ENCODE results near the gene SDHAF3. TPM values are rescaled to one million over a fixed set of nuclear protein-coding genes. Genes with fewer than 3 reads are reported as not detected.

The SDHAF3 gene
- total and polyA plus RNA-seq, 2 donors (not counting 1 experiment from before 2014, with no cell fraction given): 7.3 to 12.6 TPM

GRCh38 chr7:97117035-97117371, 495 bp upstream of the SDHAF3 start:
- no peak for DNase-seq (ENCODE audit: low read depth in 2 of 2)
- Histone ChIP-seq H3K36me3 (ENCODE audit: control insufficient read depth, insufficient read depth, low read length) (no peaks in the 10 kb centered on the region), H4K20me1 (ENCODE audit: control insufficient read depth, extremely low read depth, insufficient read depth, low read length) (no peaks in the 10 kb centered on the region), H3K4me2 (ENCODE audit: extremely low read depth, insufficient read depth, low read length) (peak overlapping the region; percentile 91), H3K79me2 (ENCODE audit: control insufficient read depth, insufficient read depth, low read length) (no peaks in the 10 kb centered on the region), H3K4me1 (ENCODE audit: control insufficient read depth, extremely low read depth, insufficient read depth, low read length) (no peaks in the 10 kb centered on the region), H3K27ac (ENCODE audit: insufficient read depth, low read length) (peak overlapping the region; percentile 40), H3K4me3 (replicated peaks in 1 of 4; ENCODE audit: control extremely low read depth in 1 of 4, insufficient read depth in 1 of 4, low read depth in 3 of 4, low read length in 4 of 4) (peak overlapping the region; percentile 27 to 87 (median 42)), H3K27me3 (ENCODE audit: control insufficient read depth, insufficient read depth, low read length) (no peaks in the 10 kb centered on the region), H3K9me3 (ENCODE audit: control insufficient read depth, insufficient read depth, low read depth, low read length) (no peaks in the 10 kb centered on the region), H3K9ac (ENCODE audit: insufficient read depth, low read length) (no peak overlapping the region), H2AFZ (ENCODE audit: low read length) (peak overlapping the region; percentile 97)
- TF ChIP-seq EZH2 (IDR thresholded peaks at IDR 0.05; ENCODE audit: low read length, missing control alignments) (no peak), CTCF (conservative IDR thresholded peaks at IDR 0.05 in 1 of 2, IDR thresholded peaks at IDR 0.05 in 1 of 2; ENCODE audit: low read depth in 1 of 2, low read length in 2 of 2) (no peak)

GRCh38 chr7:97118306-97118917, 914 bp downstream of the SDHAF3 start:
- H3K27ac ChIP-seq (ENCODE audit: insufficient read depth, low read length): no peak overlapping the region
- no peak for TF ChIP-seq EZH2 (IDR thresholded peaks at IDR 0.05; ENCODE audit: low read length, missing control alignments)
- TF ChIP-seq CTCF (conservative IDR thresholded peaks at IDR 0.05 in 1 of 2, IDR thresholded peaks at IDR 0.05 in 1 of 2; ENCODE audit: low read depth in 1 of 2, low read length in 2 of 2): no peak

GRCh38 chr7:97119747-97120146, 2.2 kb downstream of the SDHAF3 start:
- no peak for DNase-seq (ENCODE audit: low read depth in 2 of 2)
- H3K4me2 ChIP-seq (ENCODE audit: extremely low read depth, insufficient read depth, low read length): no peak overlapping the region

More at GRCh38 chr7:97118306-97118917, 914 bp downstream of the SDHAF3 start:
- H2AFZ ChIP-seq (ENCODE audit: low read length): no peak overlapping the region
- no peaks in the 10 kb centered on the region for H3K36me3 ChIP-seq (ENCODE audit: control insufficient read depth, insufficient read depth, low read length)
- H3K4me2 ChIP-seq (ENCODE audit: extremely low read depth, insufficient read depth, low read length): peak overlapping the region; percentile 67
- no peaks in the 10 kb centered on the region for H3K4me1 ChIP-seq (ENCODE audit: control insufficient read depth, extremely low read depth, insufficient read depth, low read length)
- peak in 1 of 2 donors; percentile 9 for DNase-seq (ENCODE audit: low read depth in 2 of 2)
- H3K4me3 ChIP-seq (replicated peaks in 1 of 4; ENCODE audit: control extremely low read depth in 1 of 4, insufficient read depth in 1 of 4, low read depth in 3 of 4, low read length in 4 of 4): peak overlapping the region; percentile 80 to 87 (median 82)
- H3K27me3 ChIP-seq (ENCODE audit: control insufficient read depth, insufficient read depth, low read length): no peaks in the 10 kb centered on the region
- no peaks in the 10 kb centered on the region for H3K79me2 ChIP-seq (ENCODE audit: control insufficient read depth, insufficient read depth, low read length)
- H3K9me3 ChIP-seq (ENCODE audit: control insufficient read depth, insufficient read depth, low read depth, low read length): no peaks in the 10 kb centered on the region
- H3K9ac ChIP-seq (ENCODE audit: insufficient read depth, low read length): no peak overlapping the region
- no peaks in the 10 kb centered on the region for H4K20me1 ChIP-seq (ENCODE audit: control insufficient read depth, extremely low read depth, insufficient read depth, low read length)

More at GRCh38 chr7:97119747-97120146, 2.2 kb downstream of the SDHAF3 start:
- H4K20me1 ChIP-seq (ENCODE audit: control insufficient read depth, extremely low read depth, insufficient read depth, low read length): no peaks in the 10 kb centered on the region
- H3K4me1 ChIP-seq (ENCODE audit: control insufficient read depth, extremely low read depth, insufficient read depth, low read length): no peaks in the 10 kb centered on the region
- H3K9me3 ChIP-seq (ENCODE audit: control insufficient read depth, insufficient read depth, low read depth, low read length): no peaks in the 10 kb centered on the region
- H3K4me3 ChIP-seq (replicated peaks in 1 of 4; ENCODE audit: control extremely low read depth in 1 of 4, insufficient read depth in 1 of 4, low read depth in 3 of 4, low read length in 4 of 4): no peak overlapping the region
- H3K36me3 ChIP-seq (ENCODE audit: control insufficient read depth, insufficient read depth, low read length): no peaks in the 10 kb centered on the region
- H3K79me2 ChIP-seq (ENCODE audit: control insufficient read depth, insufficient read depth, low read length): no peaks in the 10 kb centered on the region
- no peaks in the 10 kb centered on the region for H3K27me3 ChIP-seq (ENCODE audit: control insufficient read depth, insufficient read depth, low read length)
- H3K9ac ChIP-seq (ENCODE audit: insufficient read depth, low read length): no peak overlapping the region
- TF ChIP-seq EZH2 (IDR thresholded peaks at IDR 0.05; ENCODE audit: low read length, missing control alignments): no peak
- no peak for TF ChIP-seq CTCF (conservative IDR thresholded peaks at IDR 0.05 in 1 of 2, IDR thresholded peaks at IDR 0.05 in 1 of 2; ENCODE audit: low read depth in 1 of 2, low read length in 2 of 2)
- no peak overlapping the region for H3K27ac ChIP-seq (ENCODE audit: insufficient read depth, low read length)
- no peak overlapping the region for H2AFZ ChIP-seq (ENCODE audit: low read length)

Measured in fibroblast of lung (primary cell).